Stimulated activated CD4-positive, alpha-beta T cell treated with anti-CD3 and anti-CD28 coated beads, Interleukin-1b, Interleukin-23, amount 100 ng/mL, for 4 hours (primary cell): ENCODE data around the gene FAM20B.
"Not testable (repeated sequence)": the region's sequence is repeated elsewhere in the genome, so short reads cannot be mapped to it uniquely, and the experiment has no call there.

Source experiments
- DNase-seq, 2 donors: peaks; one replicate each; pipeline ENCODE4 v3.0.0-alpha.2; 2020; ENCODE audit warnings: low read depth in 2 of 2

Gene FAM20B, protein sequence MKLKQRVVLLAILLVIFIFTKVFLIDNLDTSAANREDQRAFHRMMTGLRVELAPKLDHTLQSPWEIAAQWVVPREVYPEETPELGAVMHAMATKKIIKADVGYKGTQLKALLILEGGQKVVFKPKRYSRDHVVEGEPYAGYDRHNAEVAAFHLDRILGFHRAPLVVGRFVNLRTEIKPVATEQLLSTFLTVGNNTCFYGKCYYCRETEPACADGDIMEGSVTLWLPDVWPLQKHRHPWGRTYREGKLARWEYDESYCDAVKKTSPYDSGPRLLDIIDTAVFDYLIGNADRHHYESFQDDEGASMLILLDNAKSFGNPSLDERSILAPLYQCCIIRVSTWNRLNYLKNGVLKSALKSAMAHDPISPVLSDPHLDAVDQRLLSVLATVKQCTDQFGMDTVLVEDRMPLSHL

DNA sequence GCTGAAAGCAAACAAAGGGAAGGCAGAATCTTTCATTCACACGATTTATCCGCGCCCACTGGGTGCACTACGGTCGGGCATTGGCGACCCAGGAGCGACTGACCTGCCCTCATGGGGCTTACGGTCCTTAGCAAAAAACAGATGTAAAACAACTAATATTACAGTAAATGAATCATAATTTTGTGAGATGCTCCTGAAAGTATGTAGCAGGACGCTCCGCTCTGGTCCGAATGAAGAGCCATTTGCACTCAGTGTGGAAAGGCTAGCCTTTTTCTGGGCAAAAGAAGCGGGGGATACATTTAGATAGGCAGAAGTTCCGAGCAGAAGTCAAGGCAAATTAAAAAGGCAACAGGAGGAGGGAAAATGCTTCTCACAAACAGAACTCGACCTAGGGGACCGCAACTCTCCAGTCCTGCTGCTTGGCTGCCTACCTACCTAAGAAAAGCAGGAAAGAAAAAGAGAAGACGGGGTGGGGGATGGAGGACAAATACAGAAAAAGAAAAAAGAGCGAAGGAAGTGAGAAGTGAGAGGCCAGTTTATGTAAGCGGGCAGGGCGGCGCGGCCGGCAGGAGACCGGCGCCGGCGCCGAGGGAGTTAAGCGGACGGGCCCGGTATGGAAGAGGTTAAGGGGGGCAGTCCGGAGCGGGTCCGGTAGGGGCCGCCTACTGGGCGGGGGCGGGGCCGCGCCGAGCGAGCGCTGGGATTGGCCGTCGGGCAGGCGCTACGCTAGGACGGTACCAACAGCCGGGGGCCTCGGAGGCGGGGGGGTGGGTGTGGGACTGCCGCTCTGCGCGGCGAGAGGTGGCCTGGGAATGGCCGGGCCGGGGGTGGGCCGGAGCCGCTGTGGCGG, at the start of gene FAM20B:
TSS of gene FAM20B (plus strand) at position 770 of the 850 bp plus-strand sequence. CDS start 17,954 bp downstream, outside the sequence.
- DNase-seq: peak; percentile 81 to 91

DNA sequence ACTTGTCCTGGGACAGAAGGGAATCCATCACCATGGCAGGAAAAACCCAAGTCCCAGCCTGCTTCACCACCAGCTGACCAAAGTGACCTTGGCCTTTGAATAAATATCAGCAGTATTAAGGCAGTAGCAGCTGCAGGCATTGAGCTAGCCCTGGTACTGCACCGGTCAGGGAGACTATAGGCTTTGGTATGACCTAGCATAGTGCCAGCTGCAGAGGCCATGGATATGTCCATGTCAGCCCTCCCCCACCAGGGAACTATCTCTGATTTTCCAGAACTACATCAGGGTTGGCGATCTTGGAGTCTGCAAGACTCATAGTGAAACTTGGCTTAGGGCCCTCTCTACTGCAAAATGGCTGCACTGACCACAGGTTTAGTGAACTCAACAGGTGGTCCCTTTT, 49.2 kb upstream of the FAM20B start:
- no peak for DNase-seq

DNA sequence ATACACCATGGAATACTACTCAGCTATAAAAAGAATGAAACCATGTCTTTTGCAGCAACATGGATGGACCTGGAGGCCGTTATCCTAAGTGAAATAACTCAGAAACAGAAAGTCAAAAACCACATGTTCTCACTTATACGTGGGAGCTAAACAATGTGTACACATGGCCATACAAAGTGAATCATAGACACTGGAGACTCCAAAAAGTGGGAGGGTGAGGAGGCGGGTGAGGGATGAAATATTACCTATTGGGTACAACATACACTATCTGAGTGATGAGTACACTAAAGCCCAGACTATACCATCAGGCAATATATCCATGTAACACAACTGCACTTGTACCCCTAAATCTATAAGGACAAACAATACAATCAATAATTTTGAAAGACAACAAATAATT, 39.5 kb upstream of the FAM20B start:
- no peak for DNase-seq

DNA sequence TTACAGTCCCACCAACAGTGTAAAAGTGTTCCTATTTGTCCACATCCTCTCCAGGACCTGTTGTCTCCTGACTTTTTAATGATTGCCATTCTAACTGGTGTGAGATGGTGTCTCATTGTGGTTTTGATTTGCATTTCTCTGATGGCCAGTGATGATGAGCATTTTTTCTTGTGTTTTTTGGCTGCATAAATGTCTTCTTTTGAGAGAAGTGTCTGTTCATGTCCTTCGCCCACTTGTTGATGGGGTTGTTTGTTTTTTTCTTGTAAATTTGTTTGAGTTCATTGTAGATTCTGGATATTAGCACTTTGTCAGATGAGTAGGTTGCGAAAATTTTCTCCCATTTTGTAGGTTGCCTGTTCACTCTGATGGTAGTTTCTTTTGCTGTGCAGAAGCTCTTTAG, 37.5 kb upstream of the FAM20B start:
- not testable (repeated sequence) for DNase-seq

DNA sequence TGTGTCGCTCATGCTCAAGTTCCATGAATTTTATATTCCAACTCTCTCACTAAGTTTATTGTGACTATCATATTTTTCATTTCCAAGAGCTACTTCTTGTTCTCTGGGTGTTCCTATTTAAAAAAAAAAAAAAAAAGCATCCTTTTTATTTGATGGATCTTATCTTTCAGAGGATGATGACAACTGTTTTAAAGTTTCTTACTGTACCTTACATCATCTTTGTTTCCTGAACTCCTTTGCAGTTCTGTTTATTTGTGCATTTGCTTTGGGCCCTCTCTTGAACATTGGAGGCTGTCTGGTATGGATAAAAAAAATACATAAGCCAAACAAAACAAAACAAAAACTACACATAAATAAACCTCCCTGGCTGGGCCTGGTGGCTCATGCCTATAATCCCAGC, 32.1 kb upstream of the FAM20B start:
- DNase-seq: no peak

DNA sequence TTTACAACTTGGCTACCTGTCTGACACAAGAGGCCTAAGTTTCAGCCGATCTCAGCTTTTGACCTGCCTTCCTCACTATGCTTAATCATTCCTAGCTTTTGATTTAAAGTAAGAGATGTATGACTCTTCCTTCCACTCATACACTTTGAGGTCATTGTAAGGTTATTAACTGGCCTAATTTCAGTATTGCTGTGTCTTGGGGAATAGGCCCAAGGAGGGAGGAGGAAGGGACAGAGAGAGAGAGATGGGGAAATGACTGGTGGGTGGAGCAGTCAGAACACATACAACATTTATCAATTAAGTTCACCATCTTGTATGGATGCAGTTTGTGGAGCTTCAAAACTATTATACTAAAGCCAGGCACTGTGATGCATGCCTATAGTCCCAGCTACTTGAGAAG, 28.3 kb upstream of the FAM20B start:
- no peak for DNase-seq

DNA sequence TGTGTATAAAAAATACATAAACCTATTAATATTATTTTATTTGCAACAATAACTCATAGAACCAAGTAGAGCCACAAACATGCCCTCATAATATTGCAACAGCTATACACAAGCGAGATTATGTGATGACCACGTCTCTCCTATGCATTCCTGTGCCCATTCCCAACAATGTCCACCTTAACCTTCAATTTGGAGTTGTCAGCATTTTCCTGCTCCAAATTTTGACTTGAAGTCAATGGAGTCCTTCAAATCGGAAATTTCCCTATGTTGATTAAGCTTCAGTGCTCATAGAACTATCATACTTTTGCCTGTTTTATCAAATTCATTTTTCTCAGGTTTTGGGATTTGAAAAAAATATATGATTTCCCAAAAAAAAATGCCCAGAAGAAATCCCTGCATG, 27.4 kb upstream of the FAM20B start:
- DNase-seq: no peak

DNA sequence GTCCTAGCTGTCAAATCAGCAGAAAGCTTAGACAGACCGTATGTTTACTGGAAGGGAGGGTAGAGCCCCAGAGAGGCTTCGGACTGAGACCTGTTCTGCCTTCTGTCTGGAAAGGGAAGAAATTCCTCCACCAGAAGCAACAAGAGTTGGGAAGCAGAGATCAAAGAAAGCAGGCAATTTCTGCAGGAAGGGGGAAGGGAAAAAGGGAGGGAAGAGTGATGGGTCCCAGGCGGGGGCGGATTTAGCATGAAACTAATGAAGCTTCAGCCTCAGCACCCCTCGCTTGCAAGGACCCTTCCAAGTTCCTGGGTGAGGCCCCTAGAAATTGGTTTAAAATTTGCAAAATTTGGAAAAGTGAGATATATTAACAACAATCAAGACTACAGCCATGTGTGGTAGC, 26.6 kb upstream of the FAM20B start:
- DNase-seq: no peak

DNA sequence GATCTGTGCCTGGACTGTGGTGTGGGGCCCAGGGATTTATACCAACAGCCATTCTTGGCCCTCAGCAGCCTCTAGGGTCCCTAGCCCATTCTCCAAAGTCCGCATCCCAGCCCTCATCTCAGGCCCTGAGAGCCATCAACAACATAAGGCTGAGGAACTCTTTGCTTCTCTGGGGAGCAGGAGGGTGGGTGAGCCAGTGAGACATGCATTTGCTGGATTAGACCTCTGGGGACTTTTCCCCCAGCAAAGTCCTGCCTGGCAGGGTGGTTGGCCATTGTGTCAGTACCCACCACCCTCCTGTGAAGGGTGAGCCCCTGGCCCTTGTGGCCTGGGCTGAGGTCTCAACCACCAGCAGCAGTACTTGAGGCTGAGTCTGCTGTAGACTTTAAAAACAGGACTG, 24.2 kb upstream of the FAM20B start:
- DNase-seq: no peak

DNA sequence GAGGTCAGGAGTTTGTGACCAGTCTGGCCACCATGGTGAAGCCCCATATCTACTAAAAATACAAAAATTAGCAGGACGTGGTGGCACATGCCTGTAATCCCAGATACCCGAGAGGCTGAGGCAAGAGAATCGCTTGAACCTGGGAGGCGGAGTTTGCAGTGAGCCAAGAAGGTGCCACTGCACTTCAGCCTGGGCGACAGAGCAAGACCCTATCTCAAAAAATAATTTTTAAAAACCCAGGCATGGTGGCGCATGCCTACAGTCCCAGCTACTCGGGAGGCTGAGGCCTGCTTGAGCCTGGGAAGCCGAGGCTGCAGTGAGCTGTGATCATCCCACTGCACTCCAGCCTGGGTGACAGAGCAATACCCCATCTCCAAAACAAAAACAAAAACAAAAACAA, 23.6 kb upstream of the FAM20B start:
- not testable (repeated sequence) for DNase-seq

DNA sequence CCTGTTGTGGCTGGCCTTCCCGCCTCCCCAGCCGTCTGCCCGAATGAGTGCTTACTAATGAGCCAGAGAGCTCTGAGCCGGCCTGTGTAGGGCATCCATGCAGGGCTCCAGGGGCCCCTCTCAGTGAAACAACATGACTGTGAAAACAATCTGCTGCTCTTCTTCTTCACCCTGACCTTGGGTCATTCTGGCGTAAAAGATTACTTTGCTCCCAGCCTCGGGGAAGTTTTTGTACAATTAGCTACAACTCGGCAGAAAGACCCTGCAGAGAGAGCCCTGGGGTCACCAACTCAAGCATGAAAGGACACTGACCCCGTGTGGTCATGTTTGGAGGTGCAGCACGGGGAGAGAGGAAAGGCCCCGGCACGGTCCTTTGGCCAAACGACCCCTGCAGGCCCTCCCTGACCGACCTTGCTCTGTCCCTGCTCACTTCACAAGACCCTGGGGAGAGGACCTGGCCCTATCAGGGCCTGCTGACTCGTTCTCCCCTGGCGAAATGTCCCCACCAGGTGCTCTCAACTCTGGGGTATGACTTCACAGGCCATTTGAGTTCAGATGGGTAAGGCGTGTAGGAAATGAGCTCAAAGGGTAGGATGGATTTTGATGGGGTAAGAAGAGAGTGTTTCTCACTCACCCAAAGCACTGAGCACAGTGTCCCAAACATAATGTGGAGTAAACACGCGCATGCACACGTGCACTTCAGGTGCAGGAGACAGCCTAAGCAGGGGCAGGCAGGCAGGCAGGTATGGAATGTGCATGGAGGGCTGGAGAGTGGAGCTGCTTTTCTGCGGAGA, 22.9 kb upstream of the FAM20B start:
- DNase-seq: peak; percentile 58 to 67

DNA sequence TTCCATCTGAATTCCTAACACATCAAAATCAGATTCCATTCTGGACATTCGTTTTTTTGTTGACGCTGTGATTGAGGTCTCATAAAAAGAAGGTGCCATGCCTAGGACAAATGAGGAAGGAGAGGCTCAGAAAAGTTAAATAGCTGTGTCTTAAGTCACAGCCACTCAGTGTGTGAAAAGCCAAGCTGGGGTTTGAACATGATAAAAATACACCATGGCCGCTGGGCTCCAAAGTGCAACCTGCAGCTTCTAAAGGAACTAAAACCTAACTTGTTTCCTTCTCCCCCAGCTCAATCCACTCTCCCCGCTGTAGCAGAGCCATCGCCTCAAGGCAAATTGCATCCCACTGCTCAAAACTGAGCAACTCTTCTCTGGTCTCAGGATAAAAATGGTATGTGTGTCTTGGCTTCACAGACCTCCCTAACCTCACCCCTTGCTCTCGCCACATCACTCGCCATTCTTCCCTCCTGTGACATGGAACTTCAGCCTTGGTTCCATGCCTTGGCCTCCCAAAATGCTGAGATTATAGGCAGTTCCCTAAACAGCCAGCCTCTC, 22.1 kb upstream of the FAM20B start:
- DNase-seq: no peak

DNA sequence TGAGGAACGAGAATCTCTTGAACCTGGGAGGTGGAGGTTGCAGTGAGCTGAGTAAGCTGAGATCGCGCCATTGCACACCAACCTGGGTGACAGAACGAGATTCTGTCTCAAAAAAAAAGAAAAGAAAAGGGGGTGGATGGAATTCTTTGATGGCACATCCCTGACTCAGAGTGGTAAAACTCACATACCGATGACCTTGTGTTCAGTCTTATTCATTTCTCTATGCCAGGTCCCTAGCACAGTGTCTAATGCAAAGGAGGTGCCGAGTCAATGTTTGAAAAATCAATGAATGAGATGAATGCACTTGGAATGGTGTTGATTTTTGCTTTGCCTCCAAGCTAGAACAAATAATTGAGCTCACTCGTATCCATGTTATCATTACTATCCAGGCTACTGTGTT, 18.5 kb upstream of the FAM20B start:
- no peak for DNase-seq

DNA sequence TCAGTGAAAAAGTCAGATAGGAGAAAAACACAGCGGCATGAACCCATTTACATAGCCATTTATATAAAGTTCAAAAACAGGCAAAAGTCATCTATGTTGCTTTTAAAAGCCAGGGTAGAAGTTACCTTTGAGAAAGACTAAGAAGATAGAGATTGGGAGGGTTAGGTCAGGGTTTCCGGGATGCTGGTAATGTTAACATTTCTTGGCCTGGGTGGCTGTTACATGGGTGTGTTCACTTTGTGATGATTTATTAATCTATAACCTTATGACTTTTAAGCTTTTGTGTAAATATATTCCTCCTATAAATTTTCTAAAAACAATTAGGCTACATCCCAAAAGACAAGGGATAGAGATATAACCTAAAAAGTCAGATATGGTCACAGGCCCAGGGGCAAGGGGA, 15.0 kb upstream of the FAM20B start:
- no peak for DNase-seq

DNA sequence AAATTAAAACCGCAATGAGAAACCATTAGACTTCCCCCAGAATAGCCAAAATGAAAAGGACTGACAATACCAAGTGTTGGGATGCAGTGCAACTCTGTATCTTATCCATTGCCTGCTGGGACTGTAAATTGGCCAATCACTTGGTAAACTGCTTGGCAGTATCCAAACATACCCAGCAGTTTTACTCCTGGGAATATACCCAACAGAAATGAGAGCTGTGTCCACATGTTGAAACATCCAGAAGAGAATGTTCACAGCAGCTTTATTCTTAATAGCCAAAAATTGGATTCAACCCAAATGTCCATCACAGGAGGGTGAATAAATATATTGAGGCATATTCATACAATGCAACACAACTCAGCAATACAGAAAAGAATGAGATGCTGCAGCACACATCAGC, 13.7 kb upstream of the FAM20B start:
- no peak for DNase-seq

DNA sequence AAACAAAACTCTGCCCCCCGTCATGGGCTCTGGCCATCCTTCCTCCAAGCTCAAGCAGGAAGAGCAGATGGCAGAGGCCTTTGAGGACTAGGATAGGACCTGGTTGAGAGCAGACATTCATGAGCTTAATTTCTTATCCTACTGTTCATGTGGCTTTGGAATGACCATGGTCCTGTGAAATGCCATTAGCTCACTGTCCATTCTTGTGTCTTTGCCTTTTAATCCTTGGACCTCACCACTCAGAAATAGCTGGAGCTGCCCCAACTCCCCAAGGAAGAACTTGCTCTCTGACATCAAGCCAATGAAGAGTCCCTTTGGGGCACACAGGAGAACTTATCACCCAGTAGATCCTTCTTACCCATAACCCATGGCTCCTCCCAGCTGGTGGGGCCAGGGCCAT, 11.6 kb upstream of the FAM20B start:
- no peak for DNase-seq

DNA sequence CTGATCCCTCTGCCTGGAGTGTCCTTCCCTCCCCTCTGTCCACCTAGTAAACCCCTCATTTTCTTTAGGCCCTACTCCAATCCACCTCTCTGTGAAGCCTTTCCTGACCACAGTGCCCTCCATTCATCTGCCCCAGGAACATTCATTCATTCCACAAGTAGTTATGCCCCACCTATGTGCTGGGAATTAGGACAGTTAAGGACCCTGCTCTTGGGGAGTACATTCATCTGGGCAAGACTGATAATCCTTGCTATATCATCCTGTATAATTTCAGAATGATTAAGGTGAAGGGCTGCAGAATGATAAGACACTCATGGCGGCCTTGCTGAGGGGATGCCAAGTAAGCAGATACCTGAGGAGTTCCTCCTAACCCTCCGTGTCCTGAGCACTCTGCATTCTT, 10.3 kb upstream of the FAM20B start:
- DNase-seq: no peak

DNA sequence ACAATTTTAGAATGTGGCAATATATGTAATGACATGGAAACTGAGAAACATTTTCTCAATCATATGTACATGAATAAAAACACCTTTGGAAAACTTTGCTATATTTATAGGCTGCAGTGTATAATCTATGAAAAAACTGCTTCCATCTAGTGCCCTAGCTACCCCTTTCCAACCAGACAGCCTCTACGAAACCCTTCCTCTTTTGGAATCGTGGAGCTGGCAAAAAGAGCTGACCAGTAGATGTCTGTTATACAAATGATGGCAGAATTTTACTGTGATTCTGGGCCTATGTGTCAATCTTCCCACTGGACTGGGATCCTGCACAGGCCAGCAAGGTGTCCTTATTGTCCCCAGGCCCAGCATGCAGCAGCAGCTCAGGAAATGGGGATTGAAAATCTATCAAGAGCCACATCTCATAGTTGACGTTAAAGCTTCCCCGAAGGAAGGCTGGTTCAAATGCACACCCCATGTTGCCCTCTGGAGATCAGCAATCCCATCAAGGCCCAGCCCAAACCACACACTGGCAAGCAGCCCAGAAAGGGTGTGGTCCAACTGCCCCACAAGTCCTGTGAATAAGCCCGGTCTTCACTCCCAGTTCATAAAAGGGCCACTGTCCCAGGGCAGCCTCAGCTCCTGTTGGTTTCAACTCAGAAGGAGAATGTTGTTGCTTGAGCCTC, 8.8 kb upstream of the FAM20B start:
- DNase-seq: no peak

DNA sequence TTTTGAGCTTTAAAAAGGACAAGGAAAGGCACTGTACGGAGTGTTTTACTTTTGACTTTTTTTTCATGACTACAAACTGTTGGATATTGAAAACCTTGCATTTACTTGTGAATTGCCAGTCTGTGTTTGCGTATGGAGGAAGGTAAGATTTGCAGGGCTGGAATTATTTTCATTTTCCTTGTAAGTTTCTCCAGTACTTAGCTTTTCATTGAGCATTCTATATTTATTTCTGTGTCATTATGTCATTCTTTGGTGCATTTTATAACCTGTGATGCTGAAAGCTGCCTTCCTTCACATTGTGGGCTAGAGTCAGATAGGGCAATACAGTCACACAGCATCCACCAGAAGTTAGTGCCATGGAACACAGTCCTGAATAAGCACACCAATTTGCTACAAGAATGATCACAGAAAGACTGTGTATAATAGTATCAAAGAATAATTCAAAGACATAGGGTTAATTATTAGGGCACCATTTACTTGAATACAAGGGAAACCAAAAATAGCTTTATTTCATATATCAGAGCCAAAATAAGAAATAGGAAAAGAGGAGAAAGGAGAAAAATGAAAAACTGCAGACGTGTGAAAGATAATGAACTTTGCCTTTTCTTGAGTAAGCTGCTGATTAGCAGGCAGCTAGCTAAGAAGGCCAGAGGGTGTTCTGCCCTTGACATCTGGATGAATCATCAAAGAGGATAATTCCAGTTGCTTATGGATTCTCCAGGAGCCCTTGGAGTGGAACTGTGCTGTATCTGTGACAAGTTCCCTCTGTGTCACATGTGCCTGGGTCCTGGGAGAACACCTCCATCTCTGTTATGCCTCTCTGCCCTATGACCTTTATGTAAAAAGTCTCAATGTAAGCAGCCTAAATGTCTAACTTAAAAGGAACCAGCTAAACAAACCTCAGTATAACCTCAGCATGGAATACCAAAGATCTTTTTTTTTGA, 8.0 kb upstream of the FAM20B start:
- DNase-seq: no peak

DNA sequence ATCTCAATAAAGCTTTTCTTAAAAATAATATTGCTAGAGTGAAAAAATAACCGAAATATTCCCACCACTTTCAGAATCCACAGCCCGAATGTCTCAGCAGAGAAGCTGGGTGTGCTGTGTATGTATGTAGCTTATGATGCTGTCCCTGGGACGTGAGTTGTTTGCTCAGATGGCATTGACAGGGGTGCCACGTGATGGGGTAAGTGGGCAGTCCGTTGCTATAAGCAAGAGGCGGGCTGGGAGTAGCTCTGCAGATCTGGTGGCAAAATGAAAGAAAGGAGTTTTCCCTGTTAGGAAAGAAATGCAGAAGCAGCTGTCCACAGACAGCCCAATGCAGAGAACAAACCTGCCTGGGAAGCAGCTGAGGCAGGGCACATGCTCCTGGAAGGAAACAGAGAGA, 3.8 kb upstream of the FAM20B start:
- no peak for DNase-seq
